Lower leg skin (tissue), 4 donors: ENCODE measurements around the gene PISD. TPM values are rescaled to one million over a fixed set of nuclear protein-coding genes. Genes with fewer than 3 reads are reported as not detected.
A peak's percentile ranks its signal among the peaks of the same experiment; 100 is the strongest.

Experiments
- DNase-seq, 2 donors: peaks; one replicate each; pipeline ENCODE4 v3.0.0-alpha.2; 2019; ENCODE audit warnings: low spot score in 2 of 2
- H3K4me3 ChIP-seq: fragments of 200-600 bp; sonication (generic); 2 replicates; pipeline ENCODE4 v1.5.1; 2017; ENCODE audit warnings: mild to moderate bottlenecking, low read depth; ENCODE audit not compliant: poor library complexity, severe bottlenecking
- CTCF ChIP-seq, 3 donors: fragments of 450-650 bp; IDR thresholded peaks; one replicate each; pipeline ENCODE4 v1.5.1; 2016; ENCODE audit warnings: antibody characterized with exemption in 3 of 3, mild to moderate bottlenecking in 3 of 3, moderate library complexity in 2 of 3
- POLR2A ChIP-seq, 2 donors: fragments of 450-650 bp; IDR thresholded peaks; one replicate each; pipeline ENCODE4 v1.6.1; 2016 to 2017; ENCODE audit warnings: antibody characterized with exemption in 2 of 2, mild to moderate bottlenecking in 1 of 2, moderate library complexity in 1 of 2
- WGBS, 2 donors: methylation state at CpG; one replicate each; pipeline ENCODE4 v1.1.5; 2018; 5-methylcytosine and 5-hydroxymethylcytosine counted together
- intact Hi-C: fragments of 100-400 bp; cut with DNase I; formaldehyde crosslinking; loops from one replicate; pipeline ENCODE4 v1.15.0; 2023; ENCODE audit warnings: low total_unique reads
- total RNA-seq, 4 donors: library from RNA; depleted of rRNA; stranded (reverse); fragments of >200 nt; gene quantifications; one replicate each; pipeline ENCODE4 v1.1.0, GENCODE V29; 2016

PISD gene
- total RNA-seq, 4 donors from 2014 or later, result 32.0 to 62.5 (median 45.5) TPM

DNA sequence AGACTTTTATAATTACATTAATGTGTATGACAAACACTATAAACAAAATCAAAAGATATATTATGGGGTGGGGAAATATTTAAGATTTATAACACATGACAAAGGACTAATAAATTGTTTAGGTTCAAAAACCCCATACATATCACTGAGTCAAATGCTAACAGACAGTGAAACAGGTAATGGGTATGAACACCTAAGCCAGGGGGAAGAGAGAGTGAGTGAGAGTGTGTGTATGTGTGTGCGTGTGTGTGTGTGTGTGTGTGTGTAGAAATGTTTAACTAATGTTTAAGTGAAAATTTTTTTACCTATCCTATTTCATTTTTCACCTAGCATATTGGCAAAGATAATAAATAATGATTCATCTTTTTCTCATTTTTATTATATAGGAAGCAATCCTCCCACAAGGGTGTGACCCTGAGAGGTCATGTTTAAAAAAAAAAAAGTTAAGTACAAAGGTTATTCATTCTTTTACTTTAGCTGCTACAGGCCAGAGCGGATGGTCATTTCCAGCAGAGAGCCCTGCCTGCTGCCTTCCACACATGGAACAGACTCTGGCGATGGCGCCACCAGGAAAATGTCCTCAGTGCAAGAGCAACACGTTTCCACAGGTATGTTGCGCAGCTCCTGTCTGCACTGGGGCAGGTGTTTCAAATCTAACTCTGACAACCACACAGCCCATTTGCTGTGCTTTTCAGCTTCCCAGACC, 72.9 kb downstream of the PISD start:
- TF ChIP-seq CTCF (IDR thresholded peaks at IDR 0.05), result no peak
- TF ChIP-seq POLR2A (IDR thresholded peaks at IDR 0.05), result no peak
- no peak overlapping the region for H3K4me3 ChIP-seq
- intact Hi-C loops, result no loop called here
- no peak for DNase-seq
- WGBS, 2 donors, result 78 to 89% methylated on average over 6 of the region's 6 CpGs

- no peak for TF ChIP-seq POLR2A (IDR thresholded peaks at IDR 0.05)
- TF ChIP-seq CTCF (IDR thresholded peaks at IDR 0.05), result no peak
- DNase-seq, result peak in 1 of 2 donors; percentile 58
- H3K4me3 ChIP-seq, result no peak overlapping the region
- 91 to 92% methylated on average over 7 of the region's 7 CpGs for WGBS, 2 donors
- intact Hi-C loops, result no loop called here
These were observed 75.7 kb downstream of the PISD start for GRCh38 chr22:31586137-31586920.

- DNase-seq, result peak in 1 of 2 donors; percentile 14
- 69 to 70% methylated on average over 3 of the region's 3 CpGs for WGBS, 2 donors
- TF ChIP-seq CTCF (IDR thresholded peaks at IDR 0.05), result no peak
- TF ChIP-seq POLR2A (IDR thresholded peaks at IDR 0.05), result no peak
- H3K4me3 ChIP-seq, result no peak overlapping the region
- intact Hi-C loops, result no loop called here
These were observed 76.7 kb downstream of the PISD start for GRCh38 chr22:31585161-31585859.

DNA sequence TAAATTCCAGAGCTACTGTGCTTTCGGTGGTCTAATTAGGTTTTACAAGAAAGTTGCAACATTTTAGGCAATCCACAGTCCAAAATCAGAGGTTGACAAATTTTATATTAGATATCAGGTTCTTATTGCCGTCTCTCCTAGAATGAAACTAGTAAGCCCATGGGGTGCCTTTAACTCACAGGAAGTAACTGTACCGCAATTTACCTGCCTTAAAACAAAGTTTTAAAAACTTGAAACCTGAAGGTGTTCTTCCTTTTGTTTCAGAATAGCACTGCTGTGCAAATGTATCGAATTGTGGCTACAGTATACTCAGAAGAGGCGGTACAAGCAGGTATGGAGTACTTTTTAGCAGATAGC, 77.2 kb downstream of the PISD start:
- WGBS, 2 donors, result 94 to 95% methylated on average over 5 of the region's 5 CpGs
- no peak overlapping the region for H3K4me3 ChIP-seq
- intact Hi-C loops, result no loop called here
- TF ChIP-seq CTCF (IDR thresholded peaks at IDR 0.05) (no peak), POLR2A (IDR thresholded peaks at IDR 0.05) (no peak)
- no peak for DNase-seq

DNA sequence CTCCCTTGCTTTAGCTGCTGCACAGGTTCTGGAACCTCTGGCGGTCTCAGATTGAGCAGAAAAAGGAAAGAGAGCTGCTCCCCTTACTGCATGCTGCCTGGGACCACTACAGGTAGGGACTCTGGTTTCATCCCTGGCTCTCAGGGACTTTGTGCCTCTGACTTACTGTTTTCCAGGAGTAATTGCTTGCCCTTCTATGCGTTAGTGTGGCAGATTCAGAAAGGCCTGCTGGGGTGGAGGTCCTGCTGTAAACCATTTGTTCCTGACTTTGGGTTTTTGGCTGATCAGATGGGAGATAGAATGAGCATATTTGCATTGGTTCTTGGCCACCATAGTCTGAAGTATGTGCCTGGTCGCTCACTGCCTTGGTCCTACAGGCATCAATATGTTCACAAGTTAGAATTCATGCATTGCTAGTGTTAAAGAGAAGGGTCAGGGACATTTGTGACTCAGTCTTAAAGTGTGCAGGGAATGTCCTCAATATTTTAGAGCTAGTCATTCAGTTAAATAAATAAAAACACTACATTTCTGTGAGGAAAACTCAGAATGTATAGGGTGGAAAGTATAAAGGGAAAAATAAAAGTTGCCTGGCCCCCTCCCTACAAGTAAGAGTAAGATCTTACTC, 78.0 kb downstream of the PISD start:
- H3K4me3 ChIP-seq, result no peak overlapping the region
- 89 to 97% methylated on average over 3 of the region's 3 CpGs for WGBS, 2 donors
- intact Hi-C loops, result no loop called here
- peak in 1 of 2 donors; percentile 12 for DNase-seq
- no peak for TF ChIP-seq CTCF (IDR thresholded peaks at IDR 0.05)
